Stimulated activated CD4-positive, alpha-beta T cell treated with anti-CD3 and anti-CD28 coated beads, Interleukin-2, amount 100 ng/mL, for 4 hours (primary cell): Measurements from ENCODE around the gene EGFLAM.

Source experiments
- DNase-seq: peaks from one replicate; pipeline ENCODE4 v3.0.0-alpha.2; 2020; ENCODE audit warnings: low read depth

EGFLAM gene

DNA sequence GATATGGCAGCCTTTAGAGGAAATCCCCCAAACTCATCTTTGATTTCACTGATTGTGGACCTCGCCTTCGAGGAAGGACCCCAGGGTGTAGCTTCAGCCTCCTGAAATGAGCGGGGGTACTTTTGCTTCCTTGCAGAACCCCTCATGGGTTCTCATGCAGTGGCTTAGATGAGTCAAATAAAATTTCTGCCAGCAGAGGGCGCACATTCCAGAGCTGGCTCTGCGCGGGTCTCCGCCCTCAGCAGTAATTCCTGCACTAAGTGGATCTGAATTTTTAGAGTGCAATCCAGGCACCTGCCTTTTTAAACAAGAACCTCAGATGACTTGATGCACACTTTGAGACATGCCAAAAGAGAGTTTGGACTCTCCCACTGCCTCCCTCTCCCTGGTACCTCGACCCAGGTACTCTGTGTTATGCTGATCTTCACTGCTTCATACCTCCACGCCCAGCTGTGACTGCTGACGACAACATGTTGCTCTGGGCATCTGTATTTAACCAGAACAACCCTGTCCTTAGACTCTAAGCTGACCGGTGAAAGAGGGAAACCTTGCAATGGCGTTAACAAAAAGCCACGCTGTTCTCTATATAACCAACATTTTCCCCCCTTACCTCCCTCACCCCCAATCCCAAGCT lies 7.3 kb downstream of the EGFLAM start:
- DNase-seq, result no peak

DNA sequence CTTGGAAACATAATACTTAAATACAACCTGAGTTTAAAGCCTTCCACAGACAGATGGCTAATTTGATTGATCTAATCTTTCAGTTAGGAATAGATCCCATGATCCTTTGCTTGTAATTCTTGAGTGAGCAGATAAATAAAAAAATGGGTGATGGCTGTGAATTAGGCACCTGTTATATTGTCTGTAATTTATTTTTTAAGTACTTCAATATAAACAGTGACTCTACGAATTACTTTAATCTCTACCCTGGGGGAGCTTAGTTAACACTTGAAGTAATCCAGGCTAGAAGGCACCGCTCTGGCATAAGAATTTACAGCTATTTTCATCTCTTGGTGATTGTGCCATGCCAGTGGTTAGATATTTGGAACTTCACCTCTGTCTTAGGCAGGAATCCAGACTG lies 9.0 kb downstream of the EGFLAM start:
- no peak for DNase-seq

DNA sequence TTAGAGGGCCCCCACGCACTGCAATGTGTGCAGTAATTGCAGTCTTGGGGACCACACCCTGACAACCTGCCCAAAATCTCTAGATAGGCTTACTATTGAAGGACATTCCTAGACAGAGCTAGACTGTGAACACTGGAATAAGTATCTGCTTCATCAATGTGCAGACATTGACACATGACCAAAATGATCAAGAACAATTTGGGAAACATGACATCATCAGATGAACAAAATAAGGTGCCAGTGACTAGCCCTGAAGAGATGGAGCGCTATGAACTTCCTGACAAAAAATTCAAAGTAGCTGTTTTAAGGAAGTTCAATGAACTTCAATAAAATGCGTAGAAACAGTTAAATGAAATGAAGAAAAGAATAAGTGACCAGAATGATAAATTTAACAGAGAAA lies 15.3 kb downstream of the EGFLAM start:
- DNase-seq, result no peak

DNA sequence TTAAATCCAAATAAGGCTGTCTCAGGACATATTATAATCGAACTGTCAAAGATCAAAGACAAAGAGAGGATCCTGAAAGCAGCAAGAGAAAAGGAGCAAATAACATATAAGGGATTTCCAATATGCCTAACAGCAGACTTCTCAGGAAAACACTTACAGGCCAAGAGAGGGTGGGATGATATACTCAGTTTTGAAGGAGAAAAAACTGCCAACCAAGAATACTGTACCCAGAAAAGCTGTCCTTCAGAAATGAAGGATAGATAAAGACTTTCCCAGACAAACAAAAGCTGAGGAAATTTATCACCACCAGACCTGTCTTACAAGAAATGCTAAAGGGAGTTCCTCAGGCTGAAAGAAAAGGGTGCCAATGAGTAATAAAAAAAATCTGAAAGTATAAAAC lies 16.0 kb downstream of the EGFLAM start:
- DNase-seq, result no peak

DNA sequence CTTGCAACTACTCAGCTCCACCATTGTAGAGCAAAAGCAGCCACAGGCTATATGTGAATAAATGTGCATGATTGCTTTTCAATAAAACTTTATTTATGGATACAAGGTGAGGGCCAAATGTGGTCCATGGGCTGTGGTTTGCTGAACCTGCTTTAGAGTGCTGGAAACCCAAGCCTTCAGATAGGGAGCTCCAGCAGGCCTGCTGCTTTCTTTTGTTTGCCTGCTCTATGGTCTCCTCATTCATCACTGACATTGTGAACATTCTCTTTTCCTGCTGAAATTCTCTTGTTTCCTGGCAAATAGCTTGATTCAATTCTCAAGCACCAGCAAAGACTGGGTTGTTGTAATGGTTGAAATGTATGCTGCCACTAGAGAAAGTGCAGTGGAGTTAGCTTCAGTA lies 26.0 kb downstream of the EGFLAM start:
- DNase-seq, result no peak

DNA sequence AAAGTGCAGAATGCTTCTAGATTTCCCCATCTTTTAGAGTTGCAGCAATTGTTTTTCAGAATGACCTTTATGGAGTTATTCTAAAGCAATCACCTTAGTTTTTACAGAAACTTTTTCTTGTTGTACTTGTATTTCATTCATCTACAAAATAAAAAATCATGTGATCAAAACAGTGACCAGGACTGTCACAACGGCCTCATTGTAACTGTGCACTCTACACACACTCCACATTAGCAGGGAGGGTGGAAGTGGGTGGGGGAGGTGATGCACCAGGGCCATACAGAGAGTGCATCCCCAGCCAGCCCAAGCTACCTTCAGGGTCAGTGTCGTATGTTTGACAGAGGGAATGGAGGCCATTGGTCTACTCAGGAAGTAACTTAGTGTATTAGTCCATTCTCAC lies 26.9 kb downstream of the EGFLAM start:
- DNase-seq, result no peak

DNA sequence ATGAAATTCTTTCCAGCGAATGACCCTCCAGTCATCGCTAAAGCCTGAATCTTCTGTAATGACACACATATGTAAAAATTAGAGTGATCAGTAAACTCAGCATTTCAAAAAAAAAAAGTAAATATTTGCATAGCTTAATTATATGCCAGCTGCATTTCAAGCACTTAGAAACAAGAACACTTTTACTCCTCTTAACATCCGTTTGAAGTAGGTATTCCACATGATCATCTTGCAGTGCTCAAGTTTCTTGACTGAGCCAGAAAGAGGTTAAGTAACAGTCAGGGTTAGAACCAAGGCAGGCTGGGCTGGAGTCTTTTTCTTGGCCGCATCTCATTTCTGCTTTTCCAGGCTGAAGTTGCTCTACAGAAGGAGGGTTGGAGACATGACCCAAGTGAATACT lies 27.6 kb downstream of the EGFLAM start:
- DNase-seq, result no peak

DNA sequence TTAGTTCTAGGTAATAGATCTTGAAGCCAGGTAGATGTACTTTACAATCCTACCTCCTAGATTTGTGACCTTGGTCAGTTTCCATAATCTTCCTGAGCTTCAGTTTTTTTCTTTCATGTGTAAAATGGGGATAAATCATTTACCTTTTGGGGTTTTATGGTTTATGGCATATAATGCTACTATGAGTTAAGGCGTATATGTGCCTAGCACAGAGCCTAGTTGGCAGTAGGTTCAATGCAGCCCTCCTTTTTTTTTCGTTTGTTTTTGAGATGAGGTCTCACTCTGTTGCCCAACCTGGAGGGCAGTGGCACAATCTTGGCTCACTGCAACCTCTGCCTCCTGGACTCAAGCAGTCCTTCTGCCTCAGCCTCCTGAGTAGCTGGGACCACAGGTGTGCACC lies 28.8 kb downstream of the EGFLAM start:
- no peak for DNase-seq

DNA sequence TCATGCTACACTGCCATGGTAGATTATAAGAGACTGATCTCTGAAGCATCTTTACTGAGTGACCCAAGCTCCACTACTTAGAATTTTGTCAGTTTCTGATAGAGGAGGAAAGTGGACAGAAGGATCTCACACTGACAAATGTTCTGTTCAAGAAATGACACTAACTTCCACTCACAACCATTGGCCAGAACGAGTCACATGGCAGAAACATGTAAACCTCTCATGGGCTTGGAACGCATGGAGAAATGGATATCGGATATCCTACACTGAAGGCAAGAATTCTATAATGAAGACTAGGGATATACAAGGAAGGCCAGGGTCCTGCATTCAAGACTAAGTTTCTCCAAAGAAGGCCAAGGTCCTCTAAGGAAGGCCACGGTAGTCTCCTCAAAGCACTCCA lies 31.1 kb downstream of the EGFLAM start:
- DNase-seq, result no peak

DNA sequence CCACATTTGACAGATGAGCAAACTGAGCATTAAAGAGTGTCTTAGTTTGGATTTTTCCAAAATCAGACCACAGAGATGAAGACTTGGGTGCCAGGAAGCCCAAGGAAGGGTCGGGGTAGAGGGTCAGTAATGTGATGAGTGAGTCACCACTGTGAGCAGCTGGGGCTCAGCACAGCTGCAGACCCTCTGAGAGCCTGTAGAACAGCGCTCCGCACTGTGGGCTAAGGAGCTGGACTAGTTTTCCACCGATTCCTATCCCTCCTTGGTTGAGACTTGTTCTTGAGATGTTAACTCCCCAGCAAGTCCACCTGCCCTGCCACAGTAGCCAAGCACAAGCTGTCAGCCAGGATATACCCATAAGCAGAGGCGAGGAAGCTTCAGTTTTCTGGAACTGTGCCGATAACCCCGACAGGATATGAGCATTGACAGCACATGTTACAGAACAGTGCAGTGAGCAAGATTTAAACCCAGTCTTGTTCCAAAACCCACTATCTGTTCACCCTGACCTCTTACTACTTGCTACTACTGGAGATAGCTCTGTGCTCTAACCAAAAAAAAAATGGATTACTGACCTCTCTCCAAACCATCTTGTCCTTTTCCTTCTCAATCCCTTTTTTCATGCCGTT lies 31.8 kb downstream of the EGFLAM start:
- no peak for DNase-seq

DNA sequence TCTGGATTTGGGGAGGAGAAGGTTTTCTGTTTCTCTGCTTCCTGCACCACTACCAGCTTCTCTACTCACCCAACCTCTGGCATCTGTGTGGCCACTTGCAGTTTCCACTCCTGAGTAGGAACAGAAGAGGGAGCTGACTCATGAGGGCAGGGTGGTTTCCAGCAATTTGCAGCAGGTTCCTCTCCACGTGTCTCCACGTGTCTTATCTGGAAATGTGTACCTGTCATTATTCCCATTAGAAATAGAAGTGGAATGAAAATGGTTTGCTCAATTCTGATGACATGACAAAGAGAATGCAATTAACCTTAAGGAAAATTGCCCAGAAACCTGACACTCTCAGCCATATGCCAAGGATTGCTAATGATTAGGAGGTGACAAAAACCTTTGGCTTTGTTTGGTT lies 33.0 kb downstream of the EGFLAM start:
- no peak for DNase-seq

DNA sequence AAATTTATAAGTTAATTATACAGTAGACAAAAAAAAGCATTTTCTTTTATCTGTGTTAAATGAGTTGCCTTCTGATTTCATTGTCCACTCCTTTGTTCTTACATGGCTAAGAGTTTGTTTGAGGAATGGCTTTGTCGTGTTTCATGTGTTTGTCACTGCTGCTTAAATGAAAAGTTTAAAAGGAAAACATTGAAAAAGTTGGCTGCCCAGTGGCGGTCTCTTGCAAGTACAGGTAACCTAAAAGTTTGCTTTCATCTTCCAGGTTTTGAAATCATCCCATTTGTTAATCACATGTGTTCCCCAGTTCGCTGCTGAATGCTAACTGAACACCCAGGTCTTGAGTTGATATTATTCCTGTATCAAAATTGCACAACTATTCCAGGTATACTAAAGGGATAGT lies 33.9 kb downstream of the EGFLAM start:
- no peak for DNase-seq

DNA sequence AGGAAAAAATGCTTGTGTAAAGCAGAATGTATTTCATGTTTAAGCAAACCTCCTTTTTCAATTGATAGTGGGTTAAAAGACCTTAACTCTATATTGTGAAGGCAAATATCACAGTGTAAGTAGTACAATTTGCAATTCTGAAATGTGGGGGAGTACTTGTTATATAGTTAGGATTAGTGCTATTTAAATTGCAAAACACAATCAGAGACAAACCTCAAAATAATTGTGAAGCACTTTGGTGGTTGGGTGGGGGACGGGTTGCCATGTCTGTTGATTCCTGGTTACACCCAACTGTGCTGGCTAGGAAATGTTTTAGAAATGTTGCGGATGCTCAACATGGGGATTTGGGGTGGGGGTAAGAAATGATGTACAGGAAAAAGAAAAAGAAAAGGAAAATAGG lies 37.4 kb downstream of the EGFLAM start:
- no peak for DNase-seq

DNA sequence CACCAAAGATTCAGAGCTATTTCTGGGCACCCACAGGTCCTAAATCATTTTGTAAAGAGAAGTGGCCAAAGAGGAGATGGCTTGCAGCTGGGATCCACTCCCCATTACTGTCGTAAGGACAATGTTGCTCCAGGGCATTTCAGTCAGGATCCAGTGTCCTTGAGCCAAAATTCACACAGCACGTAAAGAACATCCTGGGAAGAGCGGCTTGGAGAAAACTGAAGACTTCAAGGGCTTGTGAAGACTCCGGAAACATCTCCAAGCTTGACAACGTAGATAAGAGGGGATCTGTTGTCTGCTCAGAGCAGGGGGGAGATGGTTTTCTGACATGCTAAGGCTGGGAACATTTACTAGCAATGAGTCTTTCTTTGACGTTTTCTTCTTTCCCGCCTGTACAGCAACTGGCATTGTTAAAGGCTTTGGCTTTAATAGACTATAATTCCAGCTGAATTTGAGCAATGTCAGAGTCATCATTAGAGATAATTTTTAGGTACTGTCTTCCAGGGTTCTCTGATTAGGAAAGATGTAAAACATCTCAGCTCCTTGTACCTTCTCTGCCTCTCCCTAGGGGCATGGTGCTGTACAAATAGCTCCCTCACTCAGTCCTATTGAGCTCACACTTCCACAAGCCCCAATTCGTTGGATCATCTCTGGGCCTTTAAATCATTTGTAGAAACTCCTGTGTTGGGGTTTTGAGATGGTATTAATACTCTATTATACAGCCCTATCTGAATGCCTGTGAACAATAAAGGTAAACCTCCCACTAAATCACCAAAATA lies 39.7 kb downstream of the EGFLAM start:
- no peak for DNase-seq

DNA sequence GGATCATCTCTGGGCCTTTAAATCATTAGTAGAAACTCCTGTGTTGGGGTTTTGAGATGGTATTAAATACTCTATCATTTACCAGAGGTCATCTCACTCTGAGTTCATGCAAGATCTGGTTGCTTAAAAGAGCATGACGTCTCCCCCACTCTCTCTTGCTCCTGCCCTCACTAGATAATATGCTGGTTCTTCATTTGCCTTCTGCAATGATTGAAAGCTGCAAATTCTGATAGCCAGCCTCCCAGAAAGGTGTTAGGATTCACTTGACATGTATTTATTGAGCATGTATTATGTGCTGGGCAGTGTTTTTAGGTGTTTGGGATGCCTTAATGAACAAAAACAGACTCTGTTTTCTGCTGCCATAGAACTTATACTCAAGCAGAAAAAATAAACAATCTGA lies 41.2 kb downstream of the EGFLAM start:
- no peak for DNase-seq

DNA sequence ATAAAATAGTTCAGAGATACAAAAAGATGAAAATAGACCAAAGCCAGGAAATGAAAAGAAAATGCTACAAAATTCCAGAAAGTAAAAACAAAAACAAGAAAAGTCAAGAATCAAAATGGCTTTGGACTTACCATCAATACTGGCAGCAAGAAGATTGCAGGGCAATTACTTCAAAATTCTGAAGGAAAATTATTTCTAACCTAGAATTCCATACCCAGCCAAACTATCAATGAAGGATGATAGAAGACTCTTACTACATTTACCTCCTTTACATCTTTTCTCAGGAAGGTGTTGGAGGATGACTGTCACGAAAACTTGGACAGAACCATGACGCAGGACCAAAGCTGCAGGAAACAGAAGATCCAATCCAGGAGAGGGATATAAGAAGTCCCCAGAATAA lies 46.8 kb downstream of the EGFLAM start:
- no peak for DNase-seq

DNA sequence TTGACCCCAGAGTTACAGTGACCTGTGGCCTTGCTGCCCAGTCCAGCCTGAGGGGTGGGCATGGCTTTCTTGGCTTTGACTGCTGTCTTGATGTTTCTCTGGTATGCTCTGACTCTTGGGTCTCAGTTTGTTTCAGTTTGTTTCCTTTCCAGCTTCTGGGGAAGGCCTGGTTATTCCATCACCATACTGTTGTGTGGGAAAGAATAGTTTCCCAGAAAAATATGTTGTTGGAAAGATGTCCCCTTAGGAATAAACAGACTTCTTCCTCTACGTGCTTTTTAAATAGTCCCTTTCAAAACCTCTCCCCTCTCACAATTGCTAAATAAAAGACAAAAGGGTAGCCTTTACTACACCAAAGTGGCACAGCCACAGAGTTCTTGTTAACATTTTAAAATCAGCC lies 49.5 kb downstream of the EGFLAM start:
- no peak for DNase-seq

DNA sequence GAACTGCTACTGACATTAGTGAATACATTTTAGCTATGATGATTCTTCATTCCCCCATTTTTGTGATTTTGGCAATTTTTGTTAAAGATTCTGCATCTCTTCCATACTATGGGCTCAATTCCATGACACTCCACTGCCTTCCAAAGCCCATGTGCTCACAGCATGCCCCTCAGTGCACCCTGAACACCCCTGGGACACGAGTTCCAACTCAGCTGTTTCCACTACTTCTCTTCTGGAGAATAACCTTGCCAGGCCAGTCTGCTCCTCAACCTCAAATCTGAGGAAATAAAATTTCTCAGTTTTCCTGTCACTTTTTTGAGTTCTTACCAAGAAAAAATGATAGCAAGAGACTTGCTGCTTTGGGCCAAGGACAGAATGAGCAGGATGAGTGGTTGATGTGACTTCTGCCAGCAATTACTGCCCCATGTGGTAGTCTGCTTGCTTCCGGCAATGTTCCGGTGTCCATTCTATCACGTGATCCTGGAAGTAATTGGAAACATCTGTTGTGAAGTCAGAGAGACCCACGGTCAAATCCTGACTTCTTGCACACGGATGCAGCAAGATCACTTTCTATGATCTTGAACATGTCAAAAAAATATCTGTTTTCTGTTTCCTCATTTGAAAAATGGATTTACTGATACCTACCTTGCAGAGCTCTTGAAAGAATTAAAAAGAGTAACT lies 58.3 kb downstream of the EGFLAM start:
- DNase-seq, result no peak

DNA sequence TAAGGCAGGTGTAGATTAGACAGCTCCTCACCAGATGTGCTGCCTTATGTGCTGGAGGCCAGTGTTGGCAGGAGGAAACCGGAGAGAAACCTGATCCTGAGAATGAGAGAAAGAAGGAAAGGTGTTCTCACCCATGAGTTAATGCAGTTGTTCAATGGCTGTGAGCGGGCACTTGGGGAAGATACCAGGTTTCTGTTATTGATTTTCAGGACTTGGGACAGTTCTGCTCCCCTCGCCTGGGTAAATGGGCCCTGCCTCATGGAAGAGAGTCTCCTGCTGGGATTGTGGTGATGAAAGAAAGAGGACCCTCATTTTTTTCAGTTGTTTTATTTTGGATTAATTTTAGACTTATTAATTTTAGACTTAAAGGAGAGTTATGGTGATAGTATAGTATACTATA lies 59.5 kb downstream of the EGFLAM start:
- no peak for DNase-seq

DNA sequence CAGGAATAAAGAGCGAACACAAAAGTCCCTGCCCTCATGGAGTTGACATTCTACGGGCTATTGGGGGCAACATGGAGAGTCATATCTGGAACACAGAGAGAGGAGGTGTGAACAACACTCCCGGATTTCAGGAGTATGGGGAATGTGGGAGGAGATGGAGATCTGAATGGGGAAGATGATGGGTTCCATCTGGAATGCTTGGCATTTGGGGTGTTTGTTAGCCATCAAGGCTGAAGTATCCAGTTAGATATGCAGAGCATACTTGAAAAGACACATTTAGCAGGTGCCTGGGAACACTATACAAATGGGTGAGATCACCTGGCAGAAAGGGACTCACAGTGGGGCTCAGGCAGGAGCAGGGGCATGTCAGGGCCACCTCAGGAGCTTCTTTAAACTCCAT lies 61.1 kb downstream of the EGFLAM start:
- DNase-seq, result no peak

DNA sequence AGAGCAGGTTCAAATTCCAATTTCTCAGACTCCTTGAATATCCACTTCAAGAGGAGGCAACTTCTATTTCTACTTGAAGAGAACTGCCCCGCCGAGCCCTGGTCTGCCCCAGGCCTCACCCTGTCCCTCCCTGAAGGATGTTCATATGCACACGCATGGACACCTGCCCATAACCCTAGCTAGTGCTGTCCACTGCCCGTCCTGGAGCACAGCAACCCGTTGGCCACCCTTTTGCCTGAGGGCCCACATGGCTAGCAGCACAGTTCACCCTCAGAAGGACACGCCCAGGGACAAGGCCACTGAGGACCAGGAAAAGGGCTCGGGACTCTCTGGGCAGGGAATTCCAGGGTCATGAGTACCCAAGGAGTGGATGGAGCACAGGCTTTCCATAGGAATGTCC lies 63.6 kb downstream of the EGFLAM start:
- no peak for DNase-seq

DNA sequence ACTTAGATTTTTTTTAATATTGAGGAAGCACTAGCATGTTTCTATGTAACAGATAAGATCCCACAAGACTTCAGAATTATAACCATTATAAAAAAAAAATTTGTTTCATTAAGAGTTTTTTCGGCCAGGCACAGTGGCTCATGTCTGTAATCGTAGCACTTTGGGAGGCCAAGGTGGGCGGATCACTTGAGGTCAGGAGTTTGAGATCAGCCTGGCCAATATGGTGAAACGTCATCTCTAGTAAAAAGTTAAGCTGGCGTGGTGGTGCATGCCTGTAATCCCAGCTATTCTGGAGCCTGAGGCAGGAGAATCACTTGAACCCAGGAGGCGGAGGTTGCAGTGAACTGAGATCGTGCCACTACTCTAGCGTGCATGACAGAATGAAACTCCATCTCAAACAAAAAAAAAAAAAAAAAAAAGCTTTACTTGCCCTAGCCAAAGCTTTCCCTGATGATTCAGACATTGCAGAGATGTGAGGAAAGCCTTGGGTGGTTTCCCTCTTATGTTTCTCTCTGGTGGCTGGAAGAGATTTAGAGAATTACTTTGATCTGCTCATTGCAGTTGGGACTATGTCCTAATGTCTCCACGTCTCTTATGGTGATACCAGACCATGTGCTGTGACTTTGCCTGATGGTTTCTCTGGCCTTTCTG lies 65.4 kb downstream of the EGFLAM start:
- no peak for DNase-seq
